CD4-positive, alpha-beta memory T cell (primary cell): ENCODE measurements around the gene CPLX3. TPM values are rescaled to one million over a fixed set of nuclear protein-coding genes. Genes with fewer than 3 reads are reported as not detected.

Experiments used
- CTCF ChIA-PET: fragments of 350-600 bp; sonication (Branson Sonifier 250); formaldehyde crosslinking; loops from one replicate; lab custom pipeline; 2021; ENCODE audit warnings: inconsistent platforms; ENCODE audit not compliant: partially characterized antibody; lab: Charles Lee
- POLR2A ChIA-PET: fragments of 350-600 bp; sonication (Branson Sonifier 250); formaldehyde crosslinking; loops from one replicate; lab custom pipeline; 2021; ENCODE audit not compliant: partially characterized antibody; lab: Charles Lee
- DNase-seq, 5 donors: peaks; one replicate each; pipeline versions ENCODE4 v3.0.0 to v3.0.0-alpha.2; 2020 to 2022; ENCODE audit warnings: mixed read lengths in 1 of 5
- H3K27ac ChIP-seq: one replicate; pipeline ENCODE4 v1.7.0; 2013; ENCODE audit warnings: low read depth, low read length
- H3K27me3 ChIP-seq: 2 replicates; pipeline ENCODE4 v1.7.0; 2013; ENCODE audit warnings: mild to moderate bottlenecking, low read length, moderate library complexity; ENCODE audit not compliant: insufficient read depth
- H3K36me3 ChIP-seq: 2 replicates; pipeline ENCODE4 v1.7.0; 2013; ENCODE audit warnings: mild to moderate bottlenecking, low read length, moderate library complexity; ENCODE audit not compliant: insufficient read depth
- H3K4me1 ChIP-seq: 2 replicates; pipeline ENCODE4 v1.7.0; 2013; ENCODE audit warnings: mild to moderate bottlenecking, low read length, moderate library complexity; ENCODE audit not compliant: insufficient read depth
- H3K4me3 ChIP-seq, 2 donors: one replicate each; pipeline ENCODE4 v1.7.0; 2013; ENCODE audit warnings: low read length in 2 of 2, mild to moderate bottlenecking in 1 of 2
- H3K9me3 ChIP-seq, 2 donors: one replicate each; pipeline ENCODE4 v1.7.0; 2013; ENCODE audit warnings: low read length in 2 of 2, control low read depth in 1 of 2; ENCODE audit not compliant: control insufficient read depth in 1 of 2
- H3K27ac Mint-ChIP-seq, 7 donors: one replicate each; pipeline ENCODE4 v1.8.0; 2020 to 2021; ENCODE audit warnings: mixed read lengths in 7 of 7, mild to moderate bottlenecking in 6 of 7, inconsistent platforms in 3 of 7, moderate library complexity in 3 of 7
- H3K27me3 Mint-ChIP-seq, 2 donors: one replicate each; pipeline ENCODE4 v1.8.0; 2020 to 2021; ENCODE audit warnings: mixed read lengths in 2 of 2
- H3K36me3 Mint-ChIP-seq, 2 donors: one replicate each; pipeline ENCODE4 v1.8.0; 2020 to 2021; ENCODE audit warnings: mixed read lengths in 2 of 2, inconsistent platforms in 1 of 2, mild to moderate bottlenecking in 1 of 2
- H3K4me1 Mint-ChIP-seq, 4 donors: one replicate each; pipeline ENCODE4 v1.8.0; 2020 to 2021; ENCODE audit warnings: mixed read lengths in 4 of 4, mild to moderate bottlenecking in 1 of 4
- H3K4me3 Mint-ChIP-seq, 8 donors: one replicate each; pipeline ENCODE4 v1.8.0; 2020 to 2021; ENCODE audit warnings: mixed read lengths in 8 of 8, mild to moderate bottlenecking in 7 of 8, moderate library complexity in 6 of 8, inconsistent platforms in 3 of 8
- H3K9me3 Mint-ChIP-seq, 8 donors: one replicate each; pipeline ENCODE4 v1.8.0; 2020 to 2021; ENCODE audit warnings: mixed read lengths in 8 of 8, mild to moderate bottlenecking in 5 of 8, inconsistent platforms in 3 of 8, moderate library complexity in 1 of 8
- intact Hi-C: fragments of 100-400 bp; cut with micrococcal nuclease; formaldehyde crosslinking; loops from one replicate; pipeline ENCODE4 v1.15.1; 2023
- polyA plus RNA-seq, 2 donors: library from polyadenylated mRNA; unstranded; fragments of 300-500 nt; fragmentation: Illumina TruSeq; gene quantifications; one replicate each; pipeline ENCODE4 v1.2.3, GENCODE V29; 2021
- total RNA-seq, 2 experiments: library from RNA; stranded (reverse); gene quantifications; one replicate each; pipeline ENCODE4 v1.2.3, GENCODE V29; 2021

The CPLX3 gene
- total and polyA plus RNA-seq, 4 experiments from 2014 or later = not detected

- Histone ChIP-seq H3K9me3 (no peaks in the 10 kb centered on the region), H3K27me3 (peaks cover 11% of the 10 kb centered on the region), H3K27ac (no peak overlapping the region), H3K4me1 (no peaks in the 10 kb centered on the region), H3K36me3 (peaks cover 2% of the 10 kb centered on the region), H3K4me3 (no peak overlapping the region)
- ChIA-PET CTCF (interaction anchor here (1.0 to 2.1 kb wide), 3 partner anchors 54 to 71 kb away, joined by 3 to 8 read pairs (median 5); no protein-coding TSS in a partner anchor), POLR2A (interaction anchor here (1.2 kb wide), 1 partner anchor 76 kb away, joined by 3 read pairs; the partner anchor contains the start of gene FAM219B)
- intact Hi-C loops = no loop called here
- no peak for DNase-seq
- no peak overlapping the region for H3K4me3 Mint-ChIP-seq
- H3K4me1 Mint-ChIP-seq = peaks cover 0 to 10% (median 5%) of the 10 kb centered on the region in 4 donors
- peaks cover 0 to 6% of the 10 kb centered on the region in 2 donors for H3K36me3 Mint-ChIP-seq
- peaks cover 0 to 1% (median 0%) of the 10 kb centered on the region in 8 donors for H3K9me3 Mint-ChIP-seq
- H3K27me3 Mint-ChIP-seq = peaks cover 6 to 7% of the 10 kb centered on the region in 2 donors
- no peak overlapping the region for H3K27ac Mint-ChIP-seq
Observed at GRCh38 chr15:74830868-74831267, 4.4 kb downstream of the CPLX3 start.

GRCh38 chr15:74831813-74832495 lies 5.5 kb downstream of the CPLX3 start:
- Histone ChIP-seq H3K27ac (no peak overlapping the region), H3K27me3 (peaks cover 6% of the 10 kb centered on the region), H3K4me1 (no peaks in the 10 kb centered on the region), H3K4me3 (no peak overlapping the region), H3K9me3 (no peaks in the 10 kb centered on the region), H3K36me3 (peaks cover 6% of the 10 kb centered on the region)
- no peak overlapping the region for H3K4me3 Mint-ChIP-seq
- peaks cover 6 to 7% of the 10 kb centered on the region in 2 donors for H3K27me3 Mint-ChIP-seq
- H3K27ac Mint-ChIP-seq = no peak overlapping the region
- no peak for DNase-seq
- H3K36me3 Mint-ChIP-seq = peaks cover 0 to 15% of the 10 kb centered on the region in 2 donors
- ChIA-PET POLR2A (no interaction called here), CTCF (interaction anchor here (1.0 to 7.4 kb wide), 4 partner anchors 9 to 72 kb away, joined by 3 to 70 read pairs (median 6); no protein-coding TSS in a partner anchor)
- peaks cover 0 to 9% (median 3%) of the 10 kb centered on the region in 4 donors for H3K4me1 Mint-ChIP-seq
- intact Hi-C loops = no loop called here
- H3K9me3 Mint-ChIP-seq = peaks cover 0 to under 1% (median 0%) of the 10 kb centered on the region in 8 donors

- no peak overlapping the region for H3K4me3 Mint-ChIP-seq
- H3K4me1 ChIP-seq = no peaks in the 10 kb centered on the region
- H3K4me3 ChIP-seq = no peak overlapping the region
- peaks cover 5 to 7% of the 10 kb centered on the region in 2 donors for H3K27me3 Mint-ChIP-seq
- no peaks in the 10 kb centered on the region for H3K9me3 Mint-ChIP-seq
- DNase-seq = no peak
- intact Hi-C loops = no loop called here
- ChIA-PET POLR2A (interaction anchor here (0.6 to 0.9 kb wide), 2 partner anchors 27 to 82 kb away, joined by 3 to 4 read pairs; no protein-coding TSS in a partner anchor), CTCF (interaction anchor here (0.6 to 7.4 kb wide), 6 partner anchors 63 to 131 kb away, joined by 3 to 70 read pairs (median 4); no protein-coding TSS in a partner anchor)
- H3K36me3 ChIP-seq = peaks cover 6% of the 10 kb centered on the region
- peak overlapping the region in 1 of 7 donors; percentile 7 for H3K27ac Mint-ChIP-seq
- H3K36me3 Mint-ChIP-seq = peaks cover 0 to 21% of the 10 kb centered on the region in 2 donors
- H3K9me3 ChIP-seq = no peaks in the 10 kb centered on the region
- H3K27ac ChIP-seq = no peak overlapping the region
- peaks cover 3% of the 10 kb centered on the region for H3K27me3 ChIP-seq
- peaks cover 0 to 5% (median 3%) of the 10 kb centered on the region in 4 donors for H3K4me1 Mint-ChIP-seq
Observed at GRCh38 chr15:74832826-74833225, 6.4 kb downstream of the CPLX3 start.

DNA sequence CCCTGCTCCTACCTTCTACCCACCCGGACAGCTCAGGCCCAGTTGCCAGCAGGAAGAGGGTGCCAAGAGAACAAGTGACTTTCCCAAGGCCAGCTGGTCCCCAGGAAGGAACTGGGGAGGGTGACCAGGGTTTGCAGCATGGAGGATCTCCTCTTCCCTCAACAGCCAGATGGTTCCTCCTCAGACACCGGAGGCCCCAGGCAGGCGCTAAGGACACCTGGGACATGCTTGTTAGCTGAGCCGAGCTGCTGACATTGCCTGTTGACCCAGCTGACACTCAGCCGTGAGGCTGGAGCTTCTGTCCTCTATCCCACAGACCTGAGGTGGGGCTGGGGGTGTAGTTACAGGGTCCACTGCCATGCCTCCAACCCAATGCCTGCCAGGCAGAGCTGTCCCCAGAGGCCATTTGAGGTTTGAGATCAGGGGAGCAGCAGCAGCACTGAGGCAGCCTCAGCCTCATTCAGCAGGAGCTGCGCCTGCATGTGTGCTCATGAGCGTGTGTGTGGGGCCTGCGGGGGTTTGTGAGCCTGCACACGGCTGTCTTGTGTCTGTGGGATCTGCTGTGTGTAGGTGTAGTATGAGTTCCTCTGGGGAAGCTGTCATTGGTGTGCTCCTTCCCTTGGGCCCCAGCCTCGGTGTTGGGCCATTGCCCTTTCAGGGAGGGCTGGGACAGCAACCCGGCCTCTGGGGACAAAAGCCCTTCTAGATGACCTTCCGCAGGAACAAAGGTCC lies 7.1 kb downstream of the CPLX3 start:
- Mint-ChIP-seq H3K4me1 (peaks cover 0 to 5% (median 3%) of the 10 kb centered on the region in 4 donors), H3K36me3 (peaks cover 0 to 21% of the 10 kb centered on the region in 2 donors), H3K27me3 (peaks cover under 1 to 2% of the 10 kb centered on the region in 2 donors), H3K27ac (peak overlapping the region in 1 of 7 donors; percentile 76), H3K9me3 (no peaks in the 10 kb centered on the region), H3K4me3 (no peak overlapping the region)
- peaks cover 6% of the 10 kb centered on the region for H3K36me3 ChIP-seq
- H3K9me3 ChIP-seq = no peaks in the 10 kb centered on the region
- intact Hi-C loops = loop anchor here (2.0 kb wide), 1 partner anchor 63 kb away; no protein-coding TSS in a partner anchor
- no peak overlapping the region for H3K27ac ChIP-seq
- H3K4me1 ChIP-seq = no peaks in the 10 kb centered on the region
- ChIA-PET POLR2A (interaction anchor here (0.6 to 0.9 kb wide), 3 partner anchors 28 to 81 kb away, joined by 3 to 4 read pairs (median 3); no protein-coding TSS in a partner anchor), CTCF (interaction anchor here (0.6 to 7.4 kb wide), 6 partner anchors 64 to 132 kb away, joined by 3 to 70 read pairs (median 4); no protein-coding TSS in a partner anchor)
- H3K4me3 ChIP-seq = no peak overlapping the region
- peaks cover 3% of the 10 kb centered on the region for H3K27me3 ChIP-seq
- DNase-seq = no peak

DNA sequence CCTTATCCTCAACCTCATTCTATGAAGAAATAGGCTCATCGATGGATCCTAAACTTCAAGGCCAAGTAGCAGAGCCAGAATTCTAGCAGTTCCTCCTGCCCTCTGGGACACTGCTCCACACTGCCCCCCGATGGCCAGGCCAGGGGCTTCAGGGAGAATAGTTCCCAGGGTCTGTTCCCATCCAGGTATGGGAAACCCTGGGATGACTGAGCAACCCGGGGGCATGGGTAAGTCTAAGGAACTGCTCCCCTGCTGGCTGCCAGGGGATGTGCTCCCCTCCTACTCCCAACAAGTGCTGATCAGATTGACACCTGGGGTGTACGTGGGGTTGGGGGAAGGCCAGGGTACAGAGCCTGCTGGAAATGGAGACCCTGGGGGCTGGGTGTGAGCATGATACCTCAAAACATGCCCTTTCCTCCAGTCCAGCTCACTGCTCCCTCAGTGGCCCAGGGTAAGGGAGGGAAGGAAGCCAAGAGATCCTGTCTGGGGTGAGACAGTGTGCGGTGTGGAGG lies 8.9 kb downstream of the CPLX3 start:
- POLR2A ChIA-PET = interaction anchor here (1.2 kb wide), 1 partner anchor 65 kb away, joined by 4 read pairs; no protein-coding TSS in a partner anchor
- no peaks in the 10 kb centered on the region for H3K27me3 Mint-ChIP-seq
- H3K27ac ChIP-seq = no peak overlapping the region
- CTCF ChIA-PET = interaction anchor here (0.8 to 7.4 kb wide), 11 partner anchors 9 to 200 kb away, joined by 3 to 70 read pairs (median 5); partner anchors contain the start of gene CPLX3
- H3K36me3 ChIP-seq = peaks cover 6% of the 10 kb centered on the region
- H3K9me3 Mint-ChIP-seq = no peaks in the 10 kb centered on the region
- H3K4me1 Mint-ChIP-seq = peaks cover 0 to 5% (median 3%) of the 10 kb centered on the region in 4 donors
- intact Hi-C loops = loop anchor here (2.0 to 5.0 kb wide), 2 partner anchors 33 to 65 kb away; no protein-coding TSS in a partner anchor
- H3K27me3 ChIP-seq = no peaks in the 10 kb centered on the region
- no peaks in the 10 kb centered on the region for H3K4me1 ChIP-seq
- H3K4me3 ChIP-seq = no peak overlapping the region
- H3K27ac Mint-ChIP-seq = peak overlapping the region in 1 of 7 donors; percentile 5
- H3K9me3 ChIP-seq = no peaks in the 10 kb centered on the region
- DNase-seq = peak in 3 of 5 donors; percentile 16 to 38 (median 24)
- peaks cover 0 to 27% of the 10 kb centered on the region in 2 donors for H3K36me3 Mint-ChIP-seq
- no peak overlapping the region for H3K4me3 Mint-ChIP-seq

DNA sequence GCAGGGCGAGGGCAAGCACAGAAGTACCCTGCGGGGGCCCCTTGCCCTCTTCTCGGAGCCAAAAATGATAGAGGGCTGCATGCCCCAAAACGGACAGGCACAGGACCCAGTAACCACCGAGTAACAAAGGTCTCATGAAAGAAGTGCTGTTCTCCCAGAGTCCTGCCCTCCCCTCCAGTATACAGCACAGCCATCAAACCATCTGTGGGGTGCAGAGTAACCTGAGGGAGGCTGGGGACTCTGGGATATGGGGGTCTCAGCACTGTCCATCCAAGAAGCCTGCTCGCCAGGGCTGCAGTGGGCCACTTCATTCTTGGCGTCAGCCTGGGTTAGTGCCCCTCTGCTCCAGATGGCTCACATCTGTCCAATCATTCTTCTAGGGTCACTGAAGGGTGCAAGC lies 10.4 kb downstream of the CPLX3 start:
- no peak overlapping the region for H3K27ac ChIP-seq
- H3K36me3 ChIP-seq = peaks cover 6% of the 10 kb centered on the region
- Mint-ChIP-seq H3K4me1 (peaks cover 11 to 16% (median 12%) of the 10 kb centered on the region in 4 donors), H3K27me3 (no peaks in the 10 kb centered on the region), H3K36me3 (peaks cover 0 to 35% of the 10 kb centered on the region in 2 donors), H3K9me3 (no peaks in the 10 kb centered on the region), H3K4me3 (no peak overlapping the region), H3K27ac (no peak overlapping the region)
- DNase-seq = no peak
- no peak overlapping the region for H3K4me3 ChIP-seq
- H3K27me3 ChIP-seq = no peaks in the 10 kb centered on the region
- POLR2A ChIA-PET = interaction anchor here (0.7 to 1.8 kb wide), 3 partner anchors 29 to 69 kb away, joined by 3 to 6 read pairs (median 4); partner anchors contain the start of gene FAM219B
- intact Hi-C loops = loop anchor here (5.0 kb wide), 1 partner anchor 35 kb away; no protein-coding TSS in a partner anchor
- H3K4me1 ChIP-seq = peaks cover 12% of the 10 kb centered on the region
- no peaks in the 10 kb centered on the region for H3K9me3 ChIP-seq
- CTCF ChIA-PET = interaction anchor here (0.8 to 7.4 kb wide), 14 partner anchors 9 to 202 kb away, joined by 3 to 70 read pairs (median 5); partner anchors contain the start of genes COX5A, FAM219B and MPI
